Measurements from ENCODE around the gene PAM16.
"Not testable (repeated sequence)": the region's sequence is repeated elsewhere in the genome, so short reads cannot be mapped to it uniquely, and the experiment has no call there.

The PAM16 gene

GRCh38 chr16:4337540-4338088 is 13.5 kb downstream of the PAM16 start:
- Mint-ChIP-seq H3K36me3 (ENCODE audit: low read depth) (peaks cover 15% of the 10 kb centered on the region), H3K27ac (no peak overlapping the region), H3K4me1 (peaks cover 7% of the 10 kb centered on the region), H3K27me3 (ENCODE audit: low read depth) (no peaks in the 10 kb centered on the region), H3K9me3 (no peaks in the 10 kb centered on the region), H3K4me3 (no peak overlapping the region)
- TF ChIP-seq CTCF (IDR thresholded peaks at IDR 0.05; ENCODE audit: unreplicated experiment in 3 of 3), result no peak

GRCh38 chr16:4336701-4337539 is 14.2 kb downstream of the PAM16 start:
- H3K9me3 Mint-ChIP-seq, result no peaks in the 10 kb centered on the region
- H3K27ac Mint-ChIP-seq, result no peak overlapping the region
- H3K4me3 Mint-ChIP-seq, result no peak overlapping the region
- no peak for TF ChIP-seq CTCF (IDR thresholded peaks at IDR 0.05; ENCODE audit: unreplicated experiment in 3 of 3)
- H3K27me3 Mint-ChIP-seq (ENCODE audit: low read depth), result no peaks in the 10 kb centered on the region
- peaks cover 7% of the 10 kb centered on the region for H3K4me1 Mint-ChIP-seq
- H3K36me3 Mint-ChIP-seq (ENCODE audit: low read depth), result peaks cover 15% of the 10 kb centered on the region

GRCh38 chr16:4334724-4335495 is 16.2 kb downstream of the PAM16 start:
- no peak for TF ChIP-seq CTCF (IDR thresholded peaks at IDR 0.05; ENCODE audit: unreplicated experiment in 3 of 3)
- H3K36me3 Mint-ChIP-seq (ENCODE audit: low read depth), result peaks cover 15% of the 10 kb centered on the region
- H3K4me1 Mint-ChIP-seq, result peaks cover 8% of the 10 kb centered on the region
- no peak overlapping the region for H3K4me3 Mint-ChIP-seq
- no peak overlapping the region for H3K27ac Mint-ChIP-seq
- no peaks in the 10 kb centered on the region for H3K27me3 Mint-ChIP-seq (ENCODE audit: low read depth)
- no peaks in the 10 kb centered on the region for H3K9me3 Mint-ChIP-seq

- not testable (repeated sequence) for H3K9me3 Mint-ChIP-seq; H3K4me3 Mint-ChIP-seq; H3K27me3 Mint-ChIP-seq (ENCODE audit: low read depth); H3K27ac Mint-ChIP-seq
- peaks cover 12% of the 10 kb centered on the region for H3K4me1 Mint-ChIP-seq
- H3K36me3 Mint-ChIP-seq (ENCODE audit: low read depth), result peaks cover 15% of the 10 kb centered on the region
Measured at GRCh38 chr16:4333714-4334113, 17.4 kb downstream of the PAM16 start.

GRCh38 chr16:4333308-4333638 is 17.8 kb downstream of the PAM16 start:
- TF ChIP-seq CTCF (IDR thresholded peaks at IDR 0.05; ENCODE audit: unreplicated experiment in 3 of 3), result no peak
- no peaks in the 10 kb centered on the region for H3K27me3 Mint-ChIP-seq (ENCODE audit: low read depth)
- H3K4me3 Mint-ChIP-seq, result no peak overlapping the region
- peaks cover 15% of the 10 kb centered on the region for H3K36me3 Mint-ChIP-seq (ENCODE audit: low read depth)
- no peaks in the 10 kb centered on the region for H3K9me3 Mint-ChIP-seq
- H3K27ac Mint-ChIP-seq, result no peak overlapping the region
- H3K4me1 Mint-ChIP-seq, result peaks cover 14% of the 10 kb centered on the region

GRCh38 chr16:4332623-4333307 is 18.4 kb downstream of the PAM16 start:
- Mint-ChIP-seq H3K36me3 (ENCODE audit: low read depth) (peaks cover 15% of the 10 kb centered on the region), H3K27me3 (ENCODE audit: low read depth) (no peaks in the 10 kb centered on the region), H3K9me3 (no peaks in the 10 kb centered on the region), H3K4me3 (no peak overlapping the region), H3K4me1 (peaks cover 16% of the 10 kb centered on the region), H3K27ac (no peak overlapping the region)
- no peak for TF ChIP-seq CTCF (IDR thresholded peaks at IDR 0.05; ENCODE audit: unreplicated experiment in 3 of 3)
